GM18868 (cell line): Measurements from ENCODE around the gene TLE3.
"Not testable (repeated sequence)": the region's sequence is repeated elsewhere in the genome, so short reads cannot be mapped to it uniquely, and the experiment has no call there.

Experiments
- ATAC-seq: cut with Tn5 transposase; IDR thresholded peaks from one replicate; pipeline ENCODE4 v1.9.1; 2021; ENCODE audit warnings: mild to moderate bottlenecking, moderate library complexity; ENCODE audit not compliant: unreplicated experiment

TLE3 gene

GRCh38 chr15:70097321-70098152 lies at the start of gene TLE3:
Gene TLE3 (minus strand): TSS chr15:70097917. CDS start chr15:70096798, 1,119 bp downstream.
- ATAC-seq = peak; percentile 50

GRCh38 chr15:70147178-70147760 lies 49.6 kb upstream of the TLE3 start:
- no peak for ATAC-seq

- no peak for ATAC-seq
Observed at GRCh38 chr15:70146771-70147170, 49.1 kb upstream of the TLE3 start.

GRCh38 chr15:70146162-70146561 lies 48.4 kb upstream of the TLE3 start:
- ATAC-seq = no peak

- ATAC-seq = no peak
Observed at GRCh38 chr15:70145261-70145660, 47.5 kb upstream of the TLE3 start.

- ATAC-seq = no peak
Observed at GRCh38 chr15:70142322-70143191, 44.8 kb upstream of the TLE3 start.

- no peak for ATAC-seq
Observed at GRCh38 chr15:70142072-70142321, 44.3 kb upstream of the TLE3 start.

GRCh38 chr15:70141376-70142071 lies 43.8 kb upstream of the TLE3 start:
- no peak for ATAC-seq

GRCh38 chr15:70140543-70141375 lies 43.0 kb upstream of the TLE3 start:
- peak; percentile 36 for ATAC-seq

GRCh38 chr15:70140025-70140542 lies 42.4 kb upstream of the TLE3 start:
- ATAC-seq = no peak

GRCh38 chr15:70137967-70138366 lies 40.2 kb upstream of the TLE3 start:
- ATAC-seq = no peak

GRCh38 chr15:70137021-70137420 lies 39.3 kb upstream of the TLE3 start:
- not testable (repeated sequence) for ATAC-seq

GRCh38 chr15:70133781-70134421 lies 36.2 kb upstream of the TLE3 start:
- ATAC-seq = no peak

- ATAC-seq = no peak
Observed at GRCh38 chr15:70133296-70133695, 35.6 kb upstream of the TLE3 start.

GRCh38 chr15:70132571-70132970 lies 34.9 kb upstream of the TLE3 start:
- no peak for ATAC-seq

GRCh38 chr15:70132139-70132538 lies 34.4 kb upstream of the TLE3 start:
- no peak for ATAC-seq

- ATAC-seq = no peak
Observed at GRCh38 chr15:70128414-70129140, 30.9 kb upstream of the TLE3 start.

GRCh38 chr15:70127770-70128413 lies 30.2 kb upstream of the TLE3 start:
- ATAC-seq = no peak
